ENCODE results near the gene SPDYE18.
"Not testable (repeated sequence)": the region's sequence is repeated elsewhere in the genome, so short reads cannot be mapped to it uniquely, and the experiment has no call there.

SPDYE18 gene

GRCh38 chr7:77005461-77006057, 56.8 kb downstream of the SPDYE18 start:
- not testable (repeated sequence) for DNase-seq

GRCh38 chr7:77004151-77004550, 58.2 kb downstream of the SPDYE18 start:
- not testable (repeated sequence) for DNase-seq

GRCh38 chr7:77003241-77003640, 59.1 kb downstream of the SPDYE18 start:
- DNase-seq = not testable (repeated sequence)

DNA sequence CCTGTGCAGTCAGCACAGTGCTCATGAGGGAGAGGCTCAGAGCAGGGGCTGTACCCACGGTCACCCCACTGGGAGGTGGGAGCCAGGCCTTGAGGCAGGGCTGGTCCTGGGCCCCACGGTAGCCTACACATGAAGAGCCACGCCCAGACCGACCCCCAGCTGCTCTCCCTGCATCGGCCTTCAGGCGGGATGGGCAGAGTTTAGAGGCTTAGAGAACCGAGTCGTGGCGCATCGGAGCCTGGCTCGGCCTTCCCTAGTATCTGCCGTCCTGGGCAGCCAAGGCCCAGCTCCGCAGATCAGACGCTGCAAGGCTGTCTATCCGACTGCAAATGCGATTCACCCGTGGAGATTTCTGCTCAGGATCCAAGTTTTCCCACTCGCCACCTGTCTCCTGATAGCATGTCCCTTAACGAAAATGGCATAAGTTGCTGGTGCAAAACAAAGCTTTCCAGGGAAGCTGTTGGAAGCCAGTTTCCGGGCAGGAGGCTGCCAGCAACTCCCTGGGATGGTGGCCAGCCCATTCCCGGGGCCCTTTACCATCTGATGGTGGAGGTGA, 59.6 kb downstream of the SPDYE18 start:
- not testable (repeated sequence) for DNase-seq

DNA sequence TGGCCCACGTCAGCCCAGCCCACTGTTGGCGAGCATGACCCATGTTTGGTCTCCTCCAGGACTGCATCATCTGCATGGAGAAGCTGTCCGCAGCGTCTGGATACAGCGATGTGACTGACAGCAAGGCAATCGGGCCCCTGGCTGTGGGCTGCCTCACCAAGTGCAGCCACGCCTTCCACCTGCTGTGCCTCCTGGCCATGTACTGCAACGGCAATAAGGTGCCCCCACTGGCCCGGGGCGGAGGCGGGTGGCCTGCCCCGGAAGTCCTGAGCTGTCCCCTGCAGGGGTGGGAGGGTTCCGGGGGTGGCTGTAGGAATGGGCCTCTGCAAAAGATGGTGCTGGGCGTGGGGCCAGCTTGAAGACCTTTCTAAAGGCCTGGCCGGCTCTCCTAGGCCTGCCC, 60.3 kb downstream of the SPDYE18 start:
- DNase-seq = not testable (repeated sequence)

Measured in GF-D8 (cell line).